ENCODE data around the gene PCDH9.

PCDH9 gene

DNA sequence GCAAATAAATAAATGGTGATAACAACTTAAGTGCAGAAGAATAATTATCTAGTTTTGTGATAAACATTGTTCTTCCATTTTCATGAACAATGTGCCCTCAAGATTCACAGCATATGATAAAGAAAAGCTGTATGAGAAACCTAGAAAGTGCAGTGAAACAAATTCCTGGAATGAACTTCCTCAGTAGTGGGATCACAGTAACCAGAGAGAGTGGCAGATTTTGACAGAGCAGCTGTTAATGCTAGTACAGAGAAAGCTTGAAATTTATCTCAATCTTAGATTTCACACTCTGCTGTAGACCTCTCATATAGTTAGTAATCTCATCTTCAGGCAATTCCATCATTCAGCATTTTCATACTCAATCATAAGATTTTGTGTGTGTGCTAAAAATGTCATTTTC is 664.9 kb downstream of the PCDH9 start:
- no peak for DNase-seq (ENCODE audit: low read depth in 2 of 2)

DNA sequence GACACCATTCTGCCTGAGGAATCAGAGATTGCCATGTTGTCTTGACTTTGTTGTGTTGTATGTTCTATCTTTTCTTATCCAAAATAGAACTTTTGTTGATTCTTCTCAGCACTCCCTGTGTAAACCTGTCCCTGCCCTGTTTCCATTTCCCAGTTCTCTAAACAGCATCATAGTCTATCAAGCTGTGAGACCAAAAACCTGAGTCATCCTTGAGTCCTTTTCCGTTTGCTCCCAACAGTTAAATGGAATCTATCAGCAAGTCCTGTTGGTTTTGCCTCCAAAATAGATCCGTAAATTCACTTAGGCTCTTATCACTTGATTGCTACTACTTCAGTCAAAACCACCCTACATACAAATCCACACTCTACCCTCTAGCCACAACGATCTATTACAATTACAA is 667.1 kb downstream of the PCDH9 start:
- DNase-seq (ENCODE audit: low read depth in 2 of 2) = no peak

DNA sequence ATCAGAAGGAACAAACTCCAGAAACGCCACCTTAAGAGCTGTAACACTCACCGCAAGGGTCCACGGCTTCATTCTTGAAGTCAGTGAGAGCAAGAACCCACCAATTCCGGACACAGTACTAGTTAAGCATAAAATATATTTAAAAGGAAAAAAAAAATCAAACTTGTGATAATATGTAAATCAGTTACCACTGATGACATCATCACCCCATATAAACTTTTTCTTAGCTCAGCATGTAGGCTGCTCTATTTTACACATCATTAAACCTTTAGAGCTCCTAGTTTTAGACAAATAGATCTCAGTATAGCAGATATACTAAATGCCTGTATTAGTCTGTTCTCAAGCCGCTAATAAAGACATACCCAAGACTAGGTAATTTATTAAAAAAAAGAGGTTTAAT is 668.1 kb downstream of the PCDH9 start:
- DNase-seq (ENCODE audit: low read depth in 2 of 2) = no peak

DNA sequence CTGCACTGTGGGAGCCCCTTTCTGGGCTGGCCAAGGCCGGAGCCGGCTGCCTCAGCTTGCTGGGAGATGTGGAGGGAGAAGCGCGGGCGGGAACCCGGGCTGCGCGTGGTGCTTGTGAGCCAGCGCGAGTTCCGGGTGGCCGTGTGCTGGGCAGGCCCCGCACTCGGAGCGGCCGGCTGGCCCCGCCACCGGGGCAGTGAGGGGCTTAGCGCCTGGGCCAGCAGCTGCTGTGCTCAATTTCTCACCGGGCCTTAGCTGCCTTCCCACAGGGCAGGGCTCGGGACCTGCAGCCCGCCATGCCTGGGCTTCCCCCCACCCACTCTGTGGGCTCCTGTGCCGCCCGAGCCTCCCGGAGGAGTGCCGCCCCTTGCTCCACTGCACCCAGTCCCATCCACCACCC is 669.1 kb downstream of the PCDH9 start:
- DNase-seq (ENCODE audit: low read depth in 2 of 2) = no peak

DNA sequence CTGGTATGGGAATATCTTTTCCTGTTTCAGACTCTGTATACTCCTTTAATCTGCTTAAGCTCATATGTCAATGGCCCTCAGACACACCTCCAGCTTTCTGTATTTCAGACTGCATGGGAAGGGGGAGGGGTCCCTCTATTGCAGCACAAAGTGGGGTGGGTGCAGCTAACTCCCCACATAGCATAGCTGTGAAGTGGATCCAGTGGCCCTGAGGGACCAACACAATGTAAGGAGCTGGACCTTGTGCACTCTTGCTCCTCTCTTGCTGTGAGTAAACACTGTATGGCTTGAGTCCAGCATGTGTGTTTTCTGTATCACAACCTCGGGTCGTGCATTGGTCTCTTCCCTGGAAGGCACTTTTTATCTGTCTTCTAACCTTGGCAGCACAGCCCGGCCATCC is 669.9 kb downstream of the PCDH9 start:
- no peak for DNase-seq (ENCODE audit: low read depth in 2 of 2)

DNA sequence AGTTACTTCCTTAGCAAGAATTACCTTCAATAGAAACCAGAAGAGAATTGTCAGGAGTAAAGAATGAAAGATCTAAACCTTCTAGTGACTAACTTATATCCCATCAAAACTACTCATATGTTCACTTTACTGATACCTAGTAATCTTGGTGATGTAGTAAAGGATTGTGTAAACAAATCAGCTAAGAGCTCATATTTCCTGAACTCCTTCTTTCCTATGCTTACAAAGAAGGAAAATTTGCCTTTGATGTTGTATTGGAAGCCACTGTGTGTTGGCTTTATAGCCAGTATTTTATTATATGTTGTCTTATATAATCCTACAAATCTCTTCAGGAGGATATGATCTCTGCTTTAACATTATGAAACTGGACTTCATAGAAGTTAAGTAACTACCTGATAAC is 671.0 kb downstream of the PCDH9 start:
- no peak for DNase-seq (ENCODE audit: low read depth in 2 of 2)

DNA sequence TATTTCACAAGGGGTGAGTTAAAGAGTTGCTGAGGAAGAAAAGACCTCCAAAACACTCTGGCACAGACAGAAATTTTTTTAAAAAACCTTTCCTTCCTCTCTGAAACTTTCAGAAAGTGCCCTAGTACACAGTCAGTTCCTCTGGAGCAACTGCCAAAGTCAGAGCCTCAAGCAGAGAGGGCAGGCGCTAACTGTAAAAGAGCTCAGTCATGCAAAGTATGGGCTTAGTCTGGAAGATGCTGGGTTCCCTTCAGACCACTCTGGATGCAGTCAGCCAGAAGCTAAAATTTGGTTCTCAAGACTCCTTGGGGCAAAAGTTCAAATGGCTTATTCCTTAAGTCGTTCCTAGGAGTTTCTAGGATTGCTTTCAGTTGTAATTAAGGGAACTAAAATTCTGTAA is 671.6 kb downstream of the PCDH9 start:
- no peak for DNase-seq (ENCODE audit: low read depth in 2 of 2)

DNA sequence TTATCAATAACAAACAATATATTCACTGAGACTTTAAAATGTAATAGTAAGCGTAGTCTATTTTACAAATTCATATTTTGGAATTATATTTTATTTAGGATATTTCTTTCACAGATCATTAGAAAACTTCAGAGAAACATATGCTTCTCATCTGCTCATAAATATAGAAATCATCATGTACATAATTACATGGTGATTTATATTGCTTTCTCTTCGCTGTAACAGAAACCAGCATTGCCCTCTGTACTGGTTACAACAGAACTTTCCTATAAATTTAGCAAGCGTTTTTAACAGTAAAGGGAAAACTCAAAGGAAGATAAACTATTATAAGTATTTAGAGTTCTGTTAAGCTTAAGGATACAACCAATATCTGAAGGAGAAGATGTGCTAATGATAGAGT is 672.8 kb downstream of the PCDH9 start:
- DNase-seq (ENCODE audit: low read depth in 2 of 2) = no peak

DNA sequence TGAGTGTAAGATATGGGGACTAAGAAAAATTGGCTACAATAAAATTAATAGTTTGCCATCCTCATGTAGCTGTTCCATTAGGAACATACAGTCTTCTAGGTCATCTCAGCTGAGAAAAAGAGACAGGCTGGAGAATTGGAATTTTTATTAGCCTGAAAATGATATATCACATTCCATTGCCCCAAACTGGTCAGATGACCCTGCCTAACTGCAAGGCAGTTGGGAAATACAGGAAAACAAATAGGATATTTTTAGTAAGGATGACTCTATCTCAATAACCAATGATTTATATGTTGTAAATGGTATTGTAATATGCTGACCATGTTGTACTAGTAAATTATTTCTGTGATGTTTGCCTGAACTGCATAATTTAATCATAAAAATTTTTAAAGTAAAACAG is 673.8 kb downstream of the PCDH9 start:
- DNase-seq (ENCODE audit: low read depth in 2 of 2) = no peak

DNA sequence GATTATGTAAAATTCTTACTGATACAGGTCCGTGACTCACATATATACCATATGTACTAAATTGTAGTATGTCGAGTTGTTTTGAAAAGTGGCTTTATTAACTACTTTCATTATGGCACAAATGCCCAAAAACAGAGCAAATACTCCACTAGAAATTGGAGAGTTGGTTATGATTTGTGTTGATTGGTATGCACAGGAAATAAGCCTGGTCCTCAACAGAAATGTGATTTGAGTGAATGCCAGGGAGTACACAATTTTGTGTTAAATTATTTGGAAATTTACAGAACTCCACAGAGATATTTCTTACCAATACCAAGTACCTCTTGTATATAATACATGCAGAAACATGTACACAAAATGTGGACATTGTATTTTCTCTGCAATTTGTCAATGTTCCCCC is 676.7 kb downstream of the PCDH9 start:
- no peak for DNase-seq (ENCODE audit: low read depth in 2 of 2)

DNA sequence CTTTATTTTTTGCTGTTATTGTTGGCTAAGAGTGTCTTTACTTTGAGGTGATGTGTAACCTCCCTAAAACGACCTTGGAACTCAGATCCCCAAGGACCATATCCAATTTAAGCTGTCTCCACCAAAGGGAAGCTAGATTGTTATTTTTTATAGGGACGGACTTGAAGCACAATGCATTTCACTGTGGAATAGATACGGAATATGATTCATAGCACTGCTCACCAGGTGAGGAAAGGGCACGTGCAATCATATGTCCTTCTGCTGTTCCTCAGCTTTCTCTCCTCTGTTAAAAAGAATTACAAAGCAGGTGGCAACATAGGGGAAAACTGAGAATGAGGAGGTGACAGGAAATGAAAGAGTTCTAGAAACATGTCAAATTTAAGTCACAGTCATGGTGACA is 679.0 kb downstream of the PCDH9 start:
- DNase-seq (ENCODE audit: low read depth in 2 of 2) = no peak

DNA sequence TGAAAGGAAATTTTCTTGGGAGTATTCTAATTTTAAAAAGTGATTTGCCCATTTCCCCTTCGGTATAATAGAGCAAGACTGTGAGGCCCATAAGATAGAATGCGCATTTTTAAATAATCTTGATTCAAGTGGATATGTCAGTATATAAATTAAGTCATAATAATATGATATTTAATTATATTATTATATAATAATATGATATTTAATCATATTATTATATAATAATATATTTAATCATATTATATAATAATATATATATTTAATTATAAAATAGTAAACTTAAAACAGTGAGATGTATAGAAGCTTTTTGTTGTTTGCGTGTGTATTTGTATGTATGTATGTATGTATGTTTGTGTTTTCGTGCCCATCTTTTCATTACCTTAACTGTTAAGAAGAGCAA is 682.5 kb downstream of the PCDH9 start:
- DNase-seq (ENCODE audit: low read depth in 2 of 2) = no peak

DNA sequence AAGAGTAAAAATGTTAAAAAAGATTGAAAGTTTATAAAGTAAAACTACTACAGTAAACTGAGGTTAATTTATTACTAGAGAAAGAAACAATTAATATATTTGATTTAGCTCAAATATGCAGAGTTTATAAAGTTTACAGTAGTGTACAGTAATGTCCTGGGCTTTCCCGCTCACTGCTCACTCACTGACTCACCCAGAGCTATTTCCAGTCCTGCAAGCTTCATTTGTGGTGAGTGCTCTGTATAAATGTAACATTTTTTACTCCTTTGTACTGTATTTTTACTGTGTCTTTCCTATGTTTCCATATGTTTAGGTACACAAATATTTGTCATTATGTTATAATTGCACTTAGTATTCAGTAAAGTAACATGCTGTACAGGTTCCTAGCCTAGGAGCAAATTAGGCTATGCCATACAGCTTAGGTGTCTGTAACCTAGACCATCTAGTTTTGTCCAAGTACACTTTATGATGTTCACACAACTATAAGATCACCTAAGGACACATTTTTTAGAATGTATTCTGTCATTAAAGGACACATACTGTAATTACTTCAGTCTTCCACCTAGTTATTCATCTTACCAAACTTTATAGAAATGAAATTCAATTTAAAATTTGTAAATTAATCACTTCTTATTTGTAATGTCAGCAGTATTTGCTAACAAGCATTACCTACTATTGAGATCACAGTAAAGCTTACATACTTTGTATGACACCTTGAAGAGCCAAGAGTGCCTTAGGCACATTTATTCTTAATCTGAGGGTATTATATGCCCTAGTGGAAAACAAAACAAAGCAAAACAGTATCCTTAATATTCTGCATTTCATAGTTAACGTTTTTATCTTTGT is 683.4 kb downstream of the PCDH9 start:
- DNase-seq (ENCODE audit: low read depth in 2 of 2) = no peak

DNA sequence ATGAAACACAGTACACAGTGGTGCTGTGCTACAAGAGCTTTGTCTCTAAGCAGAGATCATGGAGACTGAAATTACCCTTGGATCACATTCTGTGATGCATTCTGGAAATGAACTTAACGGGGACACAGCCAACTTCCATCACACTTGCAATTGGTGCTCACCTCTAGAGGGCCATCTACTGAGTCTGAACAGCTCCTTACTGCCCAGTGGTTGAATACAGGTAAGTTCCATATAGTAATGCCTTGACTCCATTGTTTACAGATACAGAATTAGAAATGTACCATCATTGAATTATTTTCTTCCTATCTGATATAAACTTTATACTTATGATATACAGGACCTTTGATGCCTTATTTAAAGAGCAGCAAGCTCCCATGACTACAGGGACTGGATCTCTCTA is 686.4 kb downstream of the PCDH9 start:
- no peak for DNase-seq (ENCODE audit: low read depth in 2 of 2)

DNA sequence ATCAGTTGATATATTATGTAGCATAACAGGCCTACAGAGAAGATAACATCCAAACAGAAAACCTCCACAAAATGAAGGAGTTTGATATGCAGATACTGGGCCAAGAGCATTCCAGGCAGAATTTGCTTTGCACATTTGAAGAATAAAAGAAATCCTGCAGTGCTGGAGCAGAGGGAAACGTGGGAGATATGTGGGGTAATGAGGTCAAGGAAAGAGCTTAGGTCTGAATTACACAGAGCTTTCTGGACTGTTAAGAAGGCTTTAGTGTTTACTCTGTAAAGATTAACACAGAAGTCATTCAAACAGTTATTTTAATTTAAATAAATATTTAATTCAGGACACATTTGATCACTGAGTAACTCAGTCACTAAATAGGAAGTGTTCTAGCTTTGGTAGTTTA is 692.7 kb downstream of the PCDH9 start:
- DNase-seq (ENCODE audit: low read depth in 2 of 2) = no peak

DNA sequence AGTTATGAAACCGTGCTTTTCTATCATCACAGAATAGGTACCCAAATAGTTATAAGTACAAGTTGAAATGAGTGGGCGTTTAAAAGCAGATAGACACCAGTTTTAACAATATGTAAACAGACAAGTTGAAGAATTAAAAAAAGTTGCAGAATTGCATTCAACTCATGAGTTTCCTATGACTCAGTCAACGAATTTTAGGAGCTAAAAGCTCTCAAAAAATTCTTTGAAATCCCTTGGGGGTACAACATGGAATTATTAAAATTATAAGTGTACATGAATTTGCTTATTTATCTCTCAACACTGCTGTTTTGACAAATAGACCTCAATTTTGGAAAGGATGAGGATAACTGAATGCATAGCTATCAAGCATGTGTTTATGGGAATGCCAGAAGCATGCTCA is 693.4 kb downstream of the PCDH9 start:
- no peak for DNase-seq (ENCODE audit: low read depth in 2 of 2)

DNA sequence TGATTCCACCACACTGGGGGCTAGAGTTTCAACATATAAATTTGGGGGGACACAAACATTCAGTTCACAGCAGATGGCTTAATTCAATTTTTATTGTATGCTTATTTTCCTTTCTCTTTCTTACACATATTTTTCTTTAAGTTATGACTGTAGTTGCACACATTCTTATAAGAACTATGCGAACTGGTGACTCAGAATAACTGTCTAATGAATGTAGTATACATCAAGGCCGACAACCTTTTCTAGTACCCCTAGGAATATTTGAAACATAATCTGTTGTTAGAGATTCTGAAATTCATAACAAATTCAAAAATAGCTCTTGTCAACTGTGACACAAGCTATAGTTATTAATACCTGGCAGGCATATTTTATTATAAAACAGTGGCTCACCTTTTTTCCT is 695.6 kb downstream of the PCDH9 start:
- DNase-seq (ENCODE audit: low read depth in 2 of 2) = no peak

DNA sequence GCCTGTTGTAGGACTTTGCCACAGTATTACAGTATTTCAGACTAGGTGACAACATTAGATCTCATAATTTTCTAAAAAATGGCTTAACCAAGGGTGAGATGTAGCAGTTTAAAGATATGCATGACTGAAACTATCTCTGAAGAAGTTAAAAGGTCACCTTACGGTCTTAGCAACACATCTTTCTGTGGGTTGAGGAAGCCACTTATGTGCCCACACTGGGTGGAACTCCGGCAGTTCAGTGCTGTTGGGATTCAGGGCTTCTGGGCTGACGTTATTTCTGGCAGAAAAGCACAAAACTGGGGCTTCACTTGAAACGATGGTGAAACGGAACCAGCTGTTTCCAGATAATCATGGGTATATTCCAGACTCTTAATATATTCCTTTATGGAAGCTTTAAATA is 697.3 kb downstream of the PCDH9 start:
- no peak for DNase-seq (ENCODE audit: low read depth in 2 of 2)

DNA sequence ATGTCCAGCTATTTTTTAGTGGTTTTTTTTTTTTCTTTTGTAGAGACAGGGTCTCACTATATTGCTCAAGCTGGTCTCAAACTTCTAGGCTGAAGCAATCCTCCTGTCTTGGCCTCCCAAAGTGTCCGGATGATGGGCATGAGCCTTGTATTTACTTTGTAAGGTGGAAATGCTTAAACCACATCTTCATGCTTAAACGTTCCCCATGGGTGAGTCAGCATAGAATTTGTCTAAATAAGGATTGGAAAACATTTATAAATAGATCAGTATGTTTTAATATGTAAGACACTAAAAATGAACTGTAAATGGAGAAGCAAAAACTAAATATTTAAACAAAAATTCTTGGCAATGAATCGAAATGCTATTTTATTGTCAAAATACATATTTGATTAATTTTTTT is 698.0 kb downstream of the PCDH9 start:
- DNase-seq (ENCODE audit: low read depth in 2 of 2) = no peak

DNA sequence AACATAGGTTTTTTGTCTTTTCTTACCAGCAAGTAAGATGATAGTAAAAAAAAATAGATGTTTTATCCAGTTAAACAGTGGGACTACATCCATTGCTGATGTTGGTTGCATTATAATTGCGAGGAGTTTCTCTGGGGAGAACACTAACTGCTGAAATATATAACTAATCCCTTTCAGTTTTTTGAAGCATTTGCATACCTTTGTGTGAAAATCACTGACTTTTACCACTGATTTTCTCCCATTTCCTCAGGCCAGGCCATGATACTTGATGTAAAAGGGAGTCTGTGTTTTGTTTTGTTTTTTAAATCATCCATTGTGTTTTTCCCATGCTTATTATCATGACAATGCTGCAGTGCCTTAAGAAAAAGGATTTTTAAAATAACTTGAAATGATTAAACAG is 699.5 kb downstream of the PCDH9 start:
- no peak for DNase-seq (ENCODE audit: low read depth in 2 of 2)

DNA sequence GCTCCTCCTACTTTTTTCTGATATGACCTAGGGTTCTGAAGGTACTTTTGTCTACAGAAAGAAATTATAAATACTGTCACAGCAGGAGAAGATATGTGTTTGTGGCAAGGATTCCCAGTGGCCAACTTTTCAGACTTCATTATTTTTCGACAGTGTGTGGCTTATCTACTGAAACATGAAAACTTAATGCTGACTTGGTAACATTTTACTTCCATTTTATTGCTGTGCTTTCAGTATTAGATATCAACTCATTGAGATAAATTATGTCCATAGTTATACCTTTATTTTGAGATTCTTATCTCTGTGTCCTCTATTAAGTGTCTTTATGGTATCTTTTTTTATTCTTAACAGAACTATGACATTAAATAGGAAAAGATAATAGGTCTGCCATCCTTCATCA is 700.0 kb downstream of the PCDH9 start:
- no peak for DNase-seq (ENCODE audit: low read depth in 2 of 2)

DNA sequence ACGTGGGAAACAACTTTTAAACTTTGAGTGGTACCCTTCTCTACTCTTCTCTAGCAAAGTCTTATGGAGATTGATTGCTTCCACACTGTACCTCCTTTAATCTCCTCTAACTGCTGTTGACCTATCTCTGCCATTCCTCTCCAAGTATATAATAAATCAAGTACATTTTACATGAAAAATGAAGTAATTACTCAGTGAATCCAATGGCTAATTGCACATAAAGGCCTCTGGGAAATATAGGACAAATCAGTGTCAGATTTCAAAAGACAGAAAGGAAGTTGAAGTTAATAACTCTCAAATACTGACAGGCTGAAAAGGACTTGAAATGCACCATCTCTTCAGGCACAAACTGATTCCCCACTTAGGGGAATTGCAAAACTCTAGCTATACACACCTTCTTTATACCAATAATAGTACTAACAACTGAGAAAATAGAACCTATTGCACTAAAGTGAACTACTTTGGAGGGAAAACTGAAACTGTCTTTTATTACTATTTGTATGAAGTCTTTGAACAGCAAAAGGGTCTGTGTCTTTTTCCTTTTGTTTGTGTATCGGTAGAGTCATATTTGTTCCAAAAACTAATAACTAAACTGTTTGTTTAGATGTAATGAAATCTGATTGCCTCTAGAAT is 701.1 kb downstream of the PCDH9 start:
- DNase-seq (ENCODE audit: low read depth in 2 of 2) = no peak

DNA sequence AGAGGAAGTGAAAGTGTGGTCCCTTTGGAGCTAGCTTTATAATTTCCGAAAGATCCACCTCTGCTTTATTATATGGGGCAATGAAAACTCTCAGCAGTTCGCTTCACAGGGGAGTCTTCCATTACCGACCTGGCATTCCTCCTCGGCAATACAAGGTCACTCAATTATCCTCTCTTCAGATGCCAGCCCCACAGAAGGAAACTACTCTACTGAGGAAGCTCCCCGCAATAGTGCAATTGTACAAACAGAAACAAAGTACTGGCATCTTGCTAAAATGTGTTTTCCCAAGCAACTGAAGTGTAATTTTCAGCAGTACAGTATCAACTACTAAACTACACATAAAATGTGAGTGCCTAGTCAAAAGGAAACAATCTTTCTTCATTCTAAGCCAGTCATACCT is 702.0 kb downstream of the PCDH9 start:
- DNase-seq (ENCODE audit: low read depth in 2 of 2) = no peak

Data from activated CD4-positive, alpha-beta T cell treated with anti-CD3 and anti-CD28 coated beads for 24 hours (primary cell).